Measurements from ENCODE around the gene C4orf50.

The C4orf50 gene

DNA sequence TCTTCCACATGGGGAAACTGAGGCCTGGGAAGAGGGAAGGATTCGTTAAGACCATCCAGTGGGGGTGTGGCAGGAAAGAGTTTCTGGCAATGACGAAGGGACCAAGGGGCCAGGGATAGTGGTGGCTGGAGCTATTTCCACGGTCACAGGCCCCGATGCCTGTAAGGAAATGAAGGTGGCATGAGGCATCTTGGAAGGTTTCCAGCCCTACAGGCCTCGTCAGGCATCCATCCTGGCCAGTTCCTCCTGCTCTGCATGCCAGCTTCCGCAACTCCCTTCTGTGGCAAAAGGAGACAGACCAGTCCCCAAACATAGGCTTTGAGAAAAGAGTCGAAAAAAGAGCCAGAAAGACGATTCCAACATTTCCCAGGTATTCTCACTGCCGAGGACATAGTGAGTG, 9.2 kb upstream of the C4orf50 start (continued):
- TF ChIP-seq, protein P1, sequence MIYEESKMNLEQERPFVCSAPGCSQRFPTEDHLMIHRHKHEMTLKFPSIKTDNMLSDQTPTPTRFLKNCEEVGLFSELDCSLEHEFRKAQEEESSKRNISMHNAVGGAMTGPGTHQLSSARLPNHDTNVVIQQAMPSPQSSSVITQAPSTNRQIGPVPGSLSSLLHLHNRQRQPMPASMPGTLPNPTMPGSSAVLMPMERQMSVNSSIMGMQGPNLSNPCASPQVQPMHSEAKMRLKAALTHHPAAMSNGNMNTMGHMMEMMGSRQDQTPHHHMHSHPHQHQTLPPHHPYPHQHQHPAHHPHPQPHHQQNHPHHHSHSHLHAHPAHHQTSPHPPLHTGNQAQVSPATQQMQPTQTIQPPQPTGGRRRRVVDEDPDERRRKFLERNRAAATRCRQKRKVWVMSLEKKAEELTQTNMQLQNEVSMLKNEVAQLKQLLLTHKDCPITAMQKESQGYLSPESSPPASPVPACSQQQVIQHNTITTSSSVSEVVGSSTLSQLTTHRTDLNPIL (CRISPR knock-in tag; IDR thresholded peaks at IDR 0.05; ENCODE audit: low read depth): no peak
- TF ChIP-seq, protein P2, sequence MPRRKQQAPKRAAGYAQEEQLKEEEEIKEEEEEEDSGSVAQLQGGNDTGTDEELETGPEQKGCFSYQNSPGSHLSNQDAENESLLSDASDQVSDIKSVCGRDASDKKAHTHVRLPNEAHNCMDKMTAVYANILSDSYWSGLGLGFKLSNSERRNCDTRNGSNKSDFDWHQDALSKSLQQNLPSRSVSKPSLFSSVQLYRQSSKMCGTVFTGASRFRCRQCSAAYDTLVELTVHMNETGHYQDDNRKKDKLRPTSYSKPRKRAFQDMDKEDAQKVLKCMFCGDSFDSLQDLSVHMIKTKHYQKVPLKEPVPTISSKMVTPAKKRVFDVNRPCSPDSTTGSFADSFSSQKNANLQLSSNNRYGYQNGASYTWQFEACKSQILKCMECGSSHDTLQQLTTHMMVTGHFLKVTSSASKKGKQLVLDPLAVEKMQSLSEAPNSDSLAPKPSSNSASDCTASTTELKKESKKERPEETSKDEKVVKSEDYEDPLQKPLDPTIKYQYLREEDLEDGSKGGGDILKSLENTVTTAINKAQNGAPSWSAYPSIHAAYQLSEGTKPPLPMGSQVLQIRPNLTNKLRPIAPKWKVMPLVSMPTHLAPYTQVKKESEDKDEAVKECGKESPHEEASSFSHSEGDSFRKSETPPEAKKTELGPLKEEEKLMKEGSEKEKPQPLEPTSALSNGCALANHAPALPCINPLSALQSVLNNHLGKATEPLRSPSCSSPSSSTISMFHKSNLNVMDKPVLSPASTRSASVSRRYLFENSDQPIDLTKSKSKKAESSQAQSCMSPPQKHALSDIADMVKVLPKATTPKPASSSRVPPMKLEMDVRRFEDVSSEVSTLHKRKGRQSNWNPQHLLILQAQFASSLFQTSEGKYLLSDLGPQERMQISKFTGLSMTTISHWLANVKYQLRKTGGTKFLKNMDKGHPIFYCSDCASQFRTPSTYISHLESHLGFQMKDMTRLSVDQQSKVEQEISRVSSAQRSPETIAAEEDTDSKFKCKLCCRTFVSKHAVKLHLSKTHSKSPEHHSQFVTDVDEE (CRISPR knock-in tag; IDR thresholded peaks at IDR 0.05): no peak
- no peak for TF ChIP-seq ZNF70 (CRISPR knock-in tag; IDR thresholded peaks at IDR 0.05)
- TF ChIP-seq ZFP3 (CRISPR knock-in tag; IDR thresholded peaks at IDR 0.05): no peak
- TF ChIP-seq SNAI2 (CRISPR knock-in tag; IDR thresholded peaks at IDR 0.05): no peak

DNA sequence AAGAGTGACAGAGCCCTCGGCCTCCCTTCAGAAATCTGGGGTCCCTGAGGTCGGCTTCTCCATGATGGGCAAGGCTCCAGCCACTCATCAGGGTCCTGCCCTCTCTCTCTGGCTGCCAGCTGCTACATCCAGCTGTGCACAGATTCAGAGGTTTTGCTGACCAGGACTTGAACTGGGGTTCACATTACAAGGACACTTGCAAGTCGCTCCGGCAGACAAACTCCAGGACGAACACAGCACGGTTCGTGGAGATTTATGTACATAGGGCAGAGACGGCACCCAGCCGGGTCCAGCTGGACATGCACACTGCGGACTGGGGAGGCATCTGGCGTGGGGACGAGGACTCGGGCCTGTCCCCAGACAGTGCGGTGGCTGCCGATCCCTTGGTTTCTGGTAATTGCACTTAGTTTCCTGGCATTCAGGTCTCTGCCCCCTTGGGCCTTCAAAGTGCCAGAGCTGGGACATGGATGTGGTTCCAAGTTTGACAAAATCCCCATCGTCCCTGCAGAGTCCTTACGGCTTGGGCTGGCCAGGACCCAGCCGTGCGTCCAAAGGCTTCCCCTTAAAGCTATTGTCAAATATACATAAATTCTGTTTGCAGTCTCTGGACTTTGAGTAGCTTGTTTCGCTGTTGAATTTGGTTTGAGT, 6.2 kb upstream of the C4orf50 start:
- no peak for ATAC-seq

DNA sequence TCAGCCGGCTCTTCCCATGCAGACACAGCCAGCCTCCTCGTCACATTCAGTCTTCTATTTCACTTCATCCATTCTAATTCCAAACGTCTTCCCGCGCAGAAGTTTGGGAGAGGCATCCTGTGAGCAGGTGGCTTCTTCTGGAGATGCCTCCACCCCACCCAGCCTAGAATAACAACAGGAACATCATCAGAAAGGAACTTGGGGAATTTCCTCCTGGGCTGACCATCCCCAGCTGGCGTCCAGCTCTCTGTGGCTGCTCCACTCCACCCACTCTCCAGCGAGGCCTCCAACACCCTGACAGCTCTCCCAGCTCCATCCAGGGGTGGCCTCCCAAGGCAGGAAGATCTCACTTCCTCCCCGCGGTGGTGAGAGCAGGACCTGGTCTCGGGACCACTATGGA, 5.5 kb upstream of the C4orf50 start:
- TF ChIP-seq TOX (CRISPR knock-in tag; IDR thresholded peaks at IDR 0.05; ENCODE audit: borderline replicate concordance) (no peak), SNAI2 (CRISPR knock-in tag; IDR thresholded peaks at IDR 0.05) (no peak), GLIS3 (CRISPR knock-in tag; IDR thresholded peaks at IDR 0.05) (no peak), ZNF565 (CRISPR knock-in tag; conservative IDR thresholded peaks at IDR 0.05; ENCODE audit: low read depth) (no peak), CSDC2 (CRISPR knock-in tag; IDR thresholded peaks at IDR 0.05) (no peak), PPARA (CRISPR knock-in tag; IDR thresholded peaks at IDR 0.05; ENCODE audit: borderline replicate concordance) (no peak), ISL1 (CRISPR knock-in tag; IDR thresholded peaks at IDR 0.05) (no peak), ZFP30 (CRISPR knock-in tag; IDR thresholded peaks at IDR 0.05) (no peak), ARNTL (CRISPR knock-in tag; IDR thresholded peaks at IDR 0.05; ENCODE audit: borderline replicate concordance, low read depth) (no peak), ZNF8 (CRISPR knock-in tag; IDR thresholded peaks at IDR 0.05) (no peak), ZNF70 (CRISPR knock-in tag; IDR thresholded peaks at IDR 0.05) (no peak)
- TF ChIP-seq, protein P3, sequence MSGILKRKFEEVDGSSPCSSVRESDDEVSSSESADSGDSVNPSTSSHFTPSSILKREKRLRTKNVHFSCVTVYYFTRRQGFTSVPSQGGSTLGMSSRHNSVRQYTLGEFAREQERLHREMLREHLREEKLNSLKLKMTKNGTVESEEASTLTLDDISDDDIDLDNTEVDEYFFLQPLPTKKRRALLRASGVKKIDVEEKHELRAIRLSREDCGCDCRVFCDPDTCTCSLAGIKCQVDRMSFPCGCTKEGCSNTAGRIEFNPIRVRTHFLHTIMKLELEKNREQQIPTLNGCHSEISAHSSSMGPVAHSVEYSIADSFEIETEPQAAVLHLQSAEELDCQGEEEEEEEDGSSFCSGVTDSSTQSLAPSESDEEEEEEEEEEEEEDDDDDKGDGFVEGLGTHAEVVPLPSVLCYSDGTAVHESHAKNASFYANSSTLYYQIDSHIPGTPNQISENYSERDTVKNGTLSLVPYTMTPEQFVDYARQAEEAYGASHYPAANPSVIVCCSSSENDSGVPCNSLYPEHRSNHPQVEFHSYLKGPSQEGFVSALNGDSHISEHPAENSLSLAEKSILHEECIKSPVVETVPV (CRISPR knock-in tag; IDR thresholded peaks at IDR 0.05): no peak
- ATAC-seq: no peak

More for the DNA sequence above, 6.2 kb upstream of the C4orf50 start:
- TF ChIP-seq RARB (CRISPR knock-in tag; IDR thresholded peaks at IDR 0.05) (no peak), OSR1 (CRISPR knock-in tag; IDR thresholded peaks at IDR 0.05) (no peak), ZNF8 (CRISPR knock-in tag; IDR thresholded peaks at IDR 0.05) (no peak), CSDC2 (CRISPR knock-in tag; IDR thresholded peaks at IDR 0.05) (no peak), ZFP30 (CRISPR knock-in tag; IDR thresholded peaks at IDR 0.05) (no peak), ISL1 (CRISPR knock-in tag; IDR thresholded peaks at IDR 0.05) (no peak)
- TF ChIP-seq, protein P4, sequence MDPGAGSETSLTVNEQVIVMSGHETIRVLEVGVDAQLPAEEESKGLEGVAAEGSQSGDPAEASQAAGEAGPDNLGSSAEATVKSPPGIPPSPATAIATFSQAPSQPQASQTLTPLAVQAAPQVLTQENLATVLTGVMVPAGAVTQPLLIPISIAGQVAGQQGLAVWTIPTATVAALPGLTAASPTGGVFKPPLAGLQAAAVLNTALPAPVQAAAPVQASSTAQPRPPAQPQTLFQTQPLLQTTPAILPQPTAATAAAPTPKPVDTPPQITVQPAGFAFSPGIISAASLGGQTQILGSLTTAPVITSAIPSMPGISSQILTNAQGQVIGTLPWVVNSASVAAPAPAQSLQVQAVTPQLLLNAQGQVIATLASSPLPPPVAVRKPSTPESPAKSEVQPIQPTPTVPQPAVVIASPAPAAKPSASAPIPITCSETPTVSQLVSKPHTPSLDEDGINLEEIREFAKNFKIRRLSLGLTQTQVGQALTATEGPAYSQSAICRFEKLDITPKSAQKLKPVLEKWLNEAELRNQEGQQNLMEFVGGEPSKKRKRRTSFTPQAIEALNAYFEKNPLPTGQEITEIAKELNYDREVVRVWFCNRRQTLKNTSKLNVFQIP (CRISPR knock-in tag; IDR thresholded peaks at IDR 0.05; ENCODE audit: borderline replicate concordance, low read depth): no peak
- TF ChIP-seq, protein P2 (CRISPR knock-in tag; IDR thresholded peaks at IDR 0.05): no peak

Data from SK-N-SH treated with all-trans-retinoic acid at 6 μM for 48 hours (cell line).